Measurements from ENCODE around the gene COX17.

COX17 gene

DNA sequence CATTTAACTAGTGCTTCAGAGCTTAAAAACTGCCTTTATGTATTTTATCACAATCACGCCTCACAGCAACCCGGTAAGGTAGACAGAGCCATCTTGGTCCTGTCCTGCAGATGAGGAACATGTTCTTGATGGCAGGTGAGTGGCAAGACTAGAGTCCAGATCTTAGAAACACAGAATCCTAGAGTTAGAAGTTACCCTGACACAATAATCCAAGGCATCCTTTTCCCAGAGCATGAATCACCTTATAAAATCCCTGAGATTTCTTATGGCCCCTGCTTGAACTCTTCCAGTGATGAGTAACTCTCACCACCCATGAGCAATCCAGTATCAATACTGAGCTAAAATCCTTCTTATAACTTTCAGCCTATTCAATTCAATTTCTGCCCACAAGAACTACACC, 33.7 kb downstream of the COX17 start:
- no peak for DNase-seq

DNA sequence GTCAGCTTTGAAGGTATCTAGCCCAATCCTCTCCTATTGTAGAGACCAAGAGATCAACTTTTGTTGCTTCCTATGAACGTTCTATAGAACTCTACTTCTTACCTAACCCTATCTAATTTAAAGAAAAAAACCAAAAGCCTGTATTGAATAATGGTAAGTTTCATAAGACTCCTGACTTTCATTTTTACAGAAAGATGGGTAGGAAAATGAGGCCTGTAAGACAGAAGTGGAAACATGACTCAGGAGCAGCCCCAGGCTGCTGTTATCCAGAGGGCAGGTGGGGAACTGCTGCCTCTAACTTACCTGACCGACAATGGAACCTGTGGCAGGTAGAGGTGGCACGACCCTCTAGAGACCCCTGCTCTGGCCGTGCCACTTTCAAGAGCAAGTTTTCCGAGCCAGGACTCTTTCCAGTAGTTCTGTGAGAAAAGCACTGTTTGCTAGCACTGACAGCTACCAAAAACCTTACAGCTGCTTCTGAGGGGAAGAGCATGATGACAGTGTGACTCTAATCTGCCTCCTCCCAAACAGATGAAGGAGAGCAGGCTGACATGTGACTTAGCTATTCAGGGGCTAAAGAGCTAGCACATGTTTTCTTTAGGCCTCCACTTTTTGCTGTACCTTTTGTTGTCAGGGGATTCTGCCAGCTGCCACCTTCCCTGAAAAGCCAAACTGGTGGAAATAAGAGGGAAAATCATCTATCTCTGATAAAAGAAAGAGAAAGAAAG, 34.3 kb downstream of the COX17 start:
- no peak for DNase-seq

DNA sequence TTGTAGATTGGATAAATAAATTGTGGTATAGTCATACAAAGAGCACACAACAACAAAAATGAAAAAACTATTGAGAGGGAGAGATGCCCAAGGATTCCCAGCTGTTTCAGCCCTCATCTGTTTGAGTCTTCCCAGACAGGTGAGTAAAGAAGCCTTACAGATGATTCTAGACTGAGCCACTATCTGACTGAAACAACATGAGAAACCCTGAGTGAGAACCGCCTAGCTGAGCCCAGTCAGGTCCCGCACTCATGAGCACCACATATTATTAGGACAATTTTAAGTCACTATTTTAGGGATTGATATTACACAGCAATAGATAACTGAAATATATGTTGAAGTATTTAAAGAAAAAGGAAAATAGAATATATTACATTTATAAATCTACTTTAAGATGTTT, 35.8 kb downstream of the COX17 start:
- no peak for DNase-seq

DNA sequence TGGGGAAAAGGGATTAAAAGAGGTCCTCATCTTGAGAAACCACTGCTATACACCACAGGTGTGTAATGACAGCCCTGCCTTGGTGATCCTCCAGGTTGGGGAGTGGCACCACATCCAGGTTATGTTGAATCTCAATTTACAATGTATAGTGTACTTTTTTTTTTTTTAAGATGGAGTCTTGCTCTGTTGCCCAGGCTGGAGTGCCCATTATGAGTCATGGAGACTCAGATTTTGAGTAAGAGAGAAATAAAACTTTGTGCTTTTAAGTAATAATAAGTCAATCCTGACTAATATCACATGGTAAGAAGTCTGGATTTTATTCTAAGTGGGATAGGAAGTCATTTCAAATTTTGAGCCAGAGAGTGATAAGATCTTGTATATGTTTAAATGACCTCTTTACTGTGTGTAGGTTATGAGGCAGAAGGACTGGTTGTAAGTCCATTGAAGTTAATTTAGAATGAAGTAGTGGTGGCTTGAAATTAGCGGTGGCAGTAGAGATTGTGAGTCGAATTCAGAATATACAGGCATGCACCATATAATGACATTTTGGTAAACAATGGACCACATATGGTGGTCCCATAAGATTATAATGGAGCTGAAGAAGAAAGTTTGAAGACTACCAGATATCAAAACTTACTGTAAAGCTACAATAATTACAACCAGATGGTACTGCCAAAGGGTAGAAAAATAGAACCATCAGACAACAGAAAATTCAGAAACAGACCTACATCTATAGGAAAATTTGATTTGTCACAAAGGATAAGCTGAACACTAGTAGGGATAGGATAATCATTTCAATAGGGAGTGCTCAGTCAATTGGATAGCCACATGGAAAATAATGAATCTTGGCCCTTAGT, 37.5 kb downstream of the COX17 start:
- no peak for DNase-seq

DNA sequence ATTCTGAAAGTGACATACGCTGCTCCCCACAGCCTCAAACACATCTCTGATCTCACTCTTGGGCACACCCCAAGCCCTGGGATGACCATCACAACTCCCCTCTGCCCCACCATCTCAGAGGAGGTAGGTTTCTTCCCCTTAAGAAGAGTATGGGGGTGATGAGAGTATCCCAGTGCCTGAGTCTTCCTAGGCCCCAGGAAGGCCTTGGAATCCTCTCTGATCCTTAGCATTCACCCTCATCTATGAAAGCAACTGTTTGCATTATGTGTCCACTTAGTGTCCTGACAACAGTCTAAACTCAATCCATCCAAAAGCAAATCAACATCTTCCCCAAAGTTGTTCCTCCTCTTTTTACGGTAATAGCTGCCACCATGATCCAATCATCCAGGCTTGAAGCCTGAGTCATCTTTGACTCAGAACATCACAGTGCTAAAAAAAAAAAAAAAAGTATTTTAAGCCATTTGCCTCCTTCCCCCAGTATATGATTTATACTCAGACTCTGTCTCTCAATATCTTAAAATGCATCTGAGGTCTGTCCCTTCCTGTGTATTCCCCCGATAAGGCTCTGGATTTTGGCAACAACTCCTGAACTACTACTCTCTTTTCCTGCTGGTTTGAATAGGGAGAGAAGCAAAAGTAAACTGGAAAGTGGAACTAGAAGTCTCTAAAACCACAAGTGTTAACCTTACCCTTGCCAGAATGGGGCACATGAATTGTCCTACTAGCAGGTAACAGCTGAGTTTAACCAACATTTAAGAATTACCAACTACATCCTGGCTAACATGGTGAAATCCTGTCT, 39.3 kb downstream of the COX17 start:
- DNase-seq, result no peak

DNA sequence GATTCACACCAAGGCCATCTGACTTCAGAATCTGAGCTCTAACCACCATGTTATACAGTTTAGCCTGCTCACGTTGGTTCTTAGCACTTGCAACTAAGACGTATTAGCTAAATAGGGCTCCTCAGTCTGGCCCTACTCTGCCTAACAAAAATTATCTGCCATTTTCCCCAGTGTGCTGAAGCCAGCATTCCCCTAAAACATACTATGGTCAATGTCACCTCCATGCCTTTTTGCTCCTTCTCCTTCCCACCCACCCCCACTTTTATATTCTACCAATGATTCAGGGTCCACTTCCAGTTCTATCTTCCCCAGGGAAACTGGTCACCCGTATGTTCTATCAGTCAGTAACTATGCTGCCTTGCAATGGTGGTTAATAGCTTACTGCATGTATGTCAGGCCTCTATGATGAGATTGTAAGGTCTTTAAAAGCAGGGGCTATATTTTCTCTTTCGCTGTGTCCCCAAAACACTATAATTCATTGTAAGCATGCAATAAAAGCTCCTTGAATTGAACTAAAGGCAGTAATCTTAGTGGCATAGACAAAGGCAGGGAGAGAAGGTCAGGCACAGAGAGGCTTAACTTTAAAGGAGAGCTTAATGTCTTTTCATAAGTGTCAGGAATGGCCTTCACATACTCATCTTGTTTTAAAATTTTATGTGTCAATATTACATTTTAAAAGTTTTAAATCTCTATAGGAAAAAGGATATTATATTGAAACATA, 40.2 kb downstream of the COX17 start:
- DNase-seq, result no peak

DNA sequence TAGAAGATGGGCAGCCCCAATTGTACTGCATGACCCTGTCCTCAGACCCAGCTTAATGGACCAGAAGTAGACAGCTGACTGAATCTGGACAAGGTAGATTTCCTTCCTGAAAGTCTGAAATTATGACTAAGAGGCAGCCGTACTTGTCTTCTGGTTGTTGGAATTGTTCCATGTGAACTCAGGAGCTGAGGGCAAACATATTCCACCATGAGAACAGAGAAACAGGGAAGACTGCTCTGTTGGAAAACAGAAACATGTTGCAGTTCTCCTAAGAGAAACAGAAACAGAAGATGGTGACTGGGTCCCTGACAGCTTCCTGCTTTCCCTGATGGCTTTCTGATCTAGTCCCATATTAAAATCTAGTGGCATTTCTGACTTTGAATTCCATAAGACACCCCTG, 41.0 kb downstream of the COX17 start:
- DNase-seq, result no peak

DNA sequence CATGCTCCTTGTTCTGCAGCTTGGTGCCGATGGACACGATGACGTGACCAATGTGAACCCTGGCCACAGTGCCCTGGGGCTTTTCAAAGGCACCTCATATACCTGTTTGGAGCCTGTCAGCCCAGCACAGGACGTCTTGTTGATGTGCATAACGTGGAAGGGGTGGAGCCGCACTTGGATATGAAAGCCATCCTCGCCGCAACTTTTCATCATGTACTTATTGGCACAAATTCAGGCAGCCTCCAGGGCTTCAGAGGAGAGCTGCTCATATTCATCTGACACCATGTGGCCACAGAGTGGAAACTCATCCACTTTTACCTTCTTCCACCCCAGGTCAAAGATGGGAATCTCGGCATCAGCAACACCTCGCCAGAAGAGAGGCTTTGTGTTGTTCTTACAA, 41.5 kb downstream of the COX17 start:
- no peak for DNase-seq

DNA sequence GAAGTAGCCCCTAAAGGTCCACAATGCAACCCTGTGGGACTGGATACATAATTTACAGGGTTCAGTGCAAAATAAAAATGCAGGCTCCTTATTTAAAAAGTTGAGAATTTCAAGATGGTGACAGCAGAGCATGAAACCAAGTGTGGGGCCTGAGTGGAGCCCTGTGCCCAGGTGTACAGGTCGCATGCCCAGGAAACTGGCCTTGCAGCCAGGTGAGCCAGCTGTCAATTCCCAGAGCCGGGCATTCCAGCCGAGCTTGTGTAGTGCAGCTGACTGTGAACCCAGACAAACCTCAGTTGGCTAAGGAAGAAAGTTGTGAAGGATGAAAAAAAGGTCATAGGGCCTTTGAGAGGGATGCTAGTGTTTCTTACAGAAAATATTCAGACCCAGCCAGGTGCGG, 44.4 kb downstream of the COX17 start:
- DNase-seq, result no peak

DNA sequence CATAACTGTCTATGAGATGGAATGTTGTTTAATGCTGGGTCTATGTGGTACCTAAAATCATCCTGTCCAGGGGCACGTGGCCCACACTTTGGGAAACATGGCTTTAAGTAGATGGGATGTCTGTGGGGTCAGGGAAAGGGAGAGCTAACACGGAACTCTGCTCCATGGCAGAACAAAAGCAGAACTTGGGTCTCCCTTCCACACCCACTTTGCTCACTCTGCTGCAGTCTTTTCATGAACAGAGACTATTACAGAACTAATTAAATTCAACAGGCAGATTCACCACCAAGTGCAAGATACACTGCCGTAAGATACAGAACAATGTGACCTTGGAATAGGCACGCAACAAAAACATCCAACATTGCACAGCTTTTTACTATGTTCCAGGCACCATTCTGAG, 45.0 kb downstream of the COX17 start:
- DNase-seq, result no peak

DNA sequence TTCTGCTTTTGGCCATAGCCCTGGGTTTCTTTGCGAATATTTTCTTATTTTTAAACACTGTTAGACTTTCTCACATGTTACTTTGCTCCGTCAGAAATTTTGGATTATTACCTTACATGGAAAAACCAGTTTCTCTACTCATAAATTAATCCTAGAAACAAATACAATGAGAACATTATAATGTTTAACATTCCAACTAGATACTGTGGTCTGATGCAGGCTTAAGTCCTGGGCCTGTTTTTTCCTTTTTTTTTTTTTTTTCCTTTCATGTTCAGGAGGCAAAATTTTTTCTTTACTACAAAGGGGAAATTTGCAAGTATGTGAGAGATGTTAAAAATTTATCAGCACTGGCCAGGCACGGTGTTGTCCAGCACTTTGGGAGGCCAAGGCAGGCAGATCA, 45.7 kb downstream of the COX17 start:
- DNase-seq, result no peak

DNA sequence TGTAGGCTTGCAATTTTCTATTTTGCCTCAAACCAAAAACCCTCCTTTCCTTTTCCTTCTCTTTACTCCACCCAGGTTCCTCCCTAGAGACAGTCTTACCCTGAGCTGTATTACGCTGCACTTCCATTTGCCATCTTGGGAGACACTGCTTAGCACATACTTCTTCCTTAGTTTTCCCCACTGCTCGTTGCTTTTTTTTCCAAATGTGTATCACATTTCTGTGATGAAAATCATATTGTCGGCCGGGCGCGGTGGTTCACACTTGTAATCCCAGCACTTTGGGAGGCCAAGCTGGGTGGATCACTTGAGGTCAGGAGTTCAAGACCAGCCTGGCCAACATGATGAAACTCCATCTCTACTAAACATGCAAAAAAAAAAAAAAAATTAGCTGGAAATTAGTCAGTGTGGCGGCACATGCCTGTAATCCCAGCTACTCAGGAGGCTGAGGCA, 46.3 kb downstream of the COX17 start:
- no peak for DNase-seq

DNA sequence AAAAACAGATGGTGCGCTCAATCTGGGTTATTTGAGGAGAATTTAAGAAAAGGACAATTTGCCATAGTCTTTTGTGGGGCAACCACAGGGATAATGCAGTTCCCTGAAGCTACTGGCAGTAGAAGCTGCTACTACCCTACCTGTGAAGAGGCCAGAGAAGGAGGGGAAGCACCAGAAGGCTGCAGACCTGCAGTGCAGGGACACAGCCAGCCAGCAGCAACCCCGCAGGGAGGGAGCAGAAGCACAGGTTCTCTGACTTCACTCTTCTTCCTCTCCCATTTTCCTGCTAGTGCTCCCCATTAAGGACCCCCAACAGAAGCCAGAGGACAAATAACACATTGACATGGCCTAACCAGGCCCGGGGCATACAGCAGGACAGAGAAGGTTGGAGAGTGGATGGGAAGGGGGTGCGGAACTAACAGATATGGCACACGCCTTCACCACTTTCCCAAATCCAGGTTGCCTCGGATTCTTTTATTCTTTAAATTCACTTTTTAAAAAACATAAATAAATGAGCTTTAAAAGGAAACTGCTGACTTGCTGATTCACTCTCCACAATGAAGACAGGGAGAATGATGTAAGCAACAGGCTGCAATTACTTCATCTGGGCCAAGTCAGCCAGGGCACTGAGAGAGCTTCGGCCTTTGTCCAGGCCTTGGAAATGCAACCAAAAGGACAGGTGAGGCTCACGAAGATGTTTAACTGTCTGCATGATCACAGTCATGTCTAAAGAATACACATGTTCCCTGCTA, 46.9 kb downstream of the COX17 start:
- DNase-seq, result no peak

DNA sequence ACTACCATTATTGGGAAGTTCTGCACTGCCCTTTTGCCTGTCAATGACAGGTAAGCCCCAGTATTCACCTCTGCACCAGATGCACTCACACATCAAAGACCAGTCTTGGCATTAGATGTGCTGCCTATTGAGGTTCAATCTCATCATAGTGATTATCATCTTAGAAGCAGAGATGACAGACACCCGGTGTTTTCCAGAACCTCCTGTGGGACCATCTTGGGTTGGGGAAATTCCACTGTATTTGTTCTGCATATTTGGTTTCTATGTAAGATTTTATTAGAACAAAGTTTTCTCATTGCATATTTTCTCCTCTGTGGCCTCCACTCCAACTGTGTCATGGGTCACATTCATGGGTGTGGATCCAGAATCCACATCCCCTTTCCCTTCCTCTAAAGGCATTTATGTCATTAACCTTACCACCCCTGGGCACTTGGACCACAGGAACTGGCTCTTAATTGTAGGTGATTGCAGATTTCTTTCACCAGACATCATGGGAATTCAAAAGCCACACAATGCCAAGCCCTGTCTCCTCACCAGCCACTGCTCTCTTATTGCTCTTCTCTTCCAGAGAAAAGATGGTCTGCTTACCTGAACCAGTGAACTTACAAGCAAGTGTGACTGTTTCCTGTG, 48.3 kb downstream of the COX17 start:
- no peak for DNase-seq

DNA sequence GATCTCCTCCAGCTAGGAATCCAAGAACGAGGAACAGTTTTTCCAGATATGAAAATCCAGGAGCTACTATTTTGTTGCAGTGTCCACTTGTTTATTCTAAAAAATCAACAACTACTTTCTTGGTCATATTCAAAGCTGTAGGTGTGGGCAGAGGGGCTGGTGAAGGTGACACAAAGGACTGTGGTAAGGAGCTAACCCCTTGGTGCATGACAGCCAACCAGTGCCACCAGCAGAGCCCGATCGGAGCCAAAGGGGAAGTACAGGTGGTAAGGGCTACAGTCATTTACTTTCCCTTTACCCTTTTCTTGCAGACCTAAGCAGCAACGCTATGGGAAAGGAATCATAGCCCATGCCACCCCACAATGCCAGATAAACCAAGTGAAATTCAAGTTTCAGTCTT, 48.8 kb downstream of the COX17 start:
- no peak for DNase-seq

DNA sequence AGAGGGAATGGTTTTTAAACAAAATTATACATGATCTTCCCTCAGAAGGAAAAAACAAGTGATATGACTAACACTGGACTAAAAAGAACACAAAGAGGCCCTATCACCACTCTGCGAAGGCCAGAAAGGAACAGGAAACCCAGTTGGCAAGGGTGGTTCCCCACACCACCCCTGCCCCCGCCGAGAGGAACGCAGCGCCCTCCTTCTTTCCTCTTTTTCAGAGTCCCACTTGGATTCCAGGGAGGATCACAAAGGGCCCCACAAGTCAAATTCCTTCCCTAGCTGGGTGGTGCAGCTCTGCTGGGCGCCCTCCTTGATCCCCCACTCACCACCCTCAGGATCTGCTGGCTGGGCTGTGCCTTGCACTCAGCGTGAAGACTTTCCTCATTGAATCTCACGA, 49.7 kb downstream of the COX17 start:
- no peak for DNase-seq

DNA sequence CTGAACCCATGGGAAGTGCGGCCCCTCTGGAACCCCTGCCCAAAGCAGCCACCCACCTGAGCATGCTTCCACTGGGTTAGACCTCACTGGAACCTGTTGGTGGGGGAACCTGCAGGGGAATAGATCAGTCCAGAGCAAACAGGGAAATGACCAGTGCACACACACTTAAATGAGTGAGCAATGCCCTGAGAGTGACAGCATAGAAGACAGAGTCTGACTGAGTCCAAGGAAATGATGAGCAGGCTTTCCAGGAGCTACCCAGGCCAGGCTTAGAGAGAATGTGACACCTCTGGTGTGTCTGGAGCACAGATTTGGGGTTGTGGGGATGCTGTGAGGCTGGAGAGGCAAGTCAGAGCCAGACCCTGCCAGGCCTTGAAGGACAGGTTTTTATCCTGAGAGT, 51.0 kb downstream of the COX17 start:
- no peak for DNase-seq

DNA sequence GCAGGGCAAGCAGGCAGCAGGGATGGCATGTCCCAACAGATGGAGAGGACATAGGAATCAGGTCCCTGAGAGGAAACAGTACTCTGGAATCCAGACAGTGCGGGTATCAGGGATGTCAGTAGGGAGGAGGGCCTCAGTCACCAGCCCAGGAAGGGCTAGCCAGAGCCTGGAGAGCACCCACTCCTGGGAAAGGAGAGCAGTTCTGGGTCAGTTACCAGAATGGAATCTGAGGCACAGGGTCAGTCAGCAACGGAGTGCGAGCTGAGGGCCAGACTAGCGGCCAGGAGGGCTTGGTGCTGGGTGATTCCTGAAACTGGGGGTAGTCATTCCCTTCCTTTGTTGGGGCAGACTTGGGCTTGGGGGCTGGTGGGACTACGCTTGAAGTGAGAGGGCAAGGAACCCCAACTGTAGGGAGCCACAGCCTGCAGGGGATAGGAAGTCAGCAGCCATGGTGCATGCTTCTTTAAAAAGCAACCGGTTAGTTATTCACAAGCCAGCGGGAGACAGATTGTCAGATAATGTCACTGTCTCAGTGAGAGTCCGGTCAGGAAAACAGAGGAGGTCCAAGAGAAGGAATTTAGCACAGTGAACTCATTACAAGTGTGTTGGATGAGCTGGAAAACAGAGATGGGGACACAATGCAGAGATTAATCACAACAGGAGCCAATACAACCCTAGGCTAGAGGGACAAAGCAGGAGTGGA, 51.6 kb downstream of the COX17 start:
- no peak for DNase-seq

DNA sequence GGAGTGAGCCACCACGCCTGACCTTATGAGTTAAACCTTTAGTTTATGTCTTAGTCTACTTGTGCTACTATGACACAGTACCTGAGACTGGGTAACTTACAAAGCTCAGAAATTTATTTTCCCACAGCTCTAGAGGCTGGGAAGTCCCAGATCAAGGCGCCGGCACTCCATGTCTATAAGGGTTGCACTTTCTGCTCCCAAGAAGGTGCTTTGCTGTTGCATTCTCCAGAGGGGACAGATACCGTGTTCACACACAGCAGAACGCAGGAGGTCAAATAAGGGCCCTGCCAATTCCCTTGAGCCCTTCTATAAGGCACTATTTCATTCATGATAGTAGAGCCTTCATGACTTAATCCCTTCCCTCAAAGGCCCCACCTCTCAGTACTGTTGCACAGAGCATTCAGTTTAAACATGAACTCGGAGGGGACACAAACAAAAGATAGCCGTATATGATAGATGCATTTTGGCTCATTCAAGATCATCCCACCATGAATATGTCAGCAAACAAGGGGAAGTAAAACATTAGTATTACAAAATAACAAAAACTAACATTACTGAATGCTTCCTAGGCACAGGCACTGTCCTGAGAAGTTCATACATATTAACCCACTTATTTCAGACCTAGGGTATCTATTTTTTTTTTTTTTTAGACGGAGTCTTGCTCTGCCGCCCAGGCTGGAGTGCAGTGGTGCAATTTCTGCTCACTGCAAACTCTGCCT, 53.0 kb downstream of the COX17 start:
- no peak for DNase-seq

DNA sequence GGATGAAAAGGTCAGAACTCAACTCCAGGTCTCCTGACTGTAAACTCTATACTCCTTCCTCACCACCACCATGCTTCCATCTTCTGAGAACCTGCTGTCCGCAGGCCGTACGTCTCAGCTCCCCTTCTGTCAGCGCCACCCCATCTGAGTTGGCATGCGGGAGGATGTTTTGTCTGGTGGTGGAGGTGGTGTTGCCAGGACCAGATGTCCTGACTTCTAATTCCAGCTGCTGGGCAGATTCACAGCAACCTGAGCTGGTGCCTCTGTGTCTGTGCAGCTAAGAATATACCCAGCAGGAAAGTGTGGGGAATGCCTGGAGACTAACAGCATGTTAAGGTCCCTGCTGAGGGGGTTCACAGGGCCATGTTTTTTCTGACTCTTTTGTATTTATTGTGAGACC, 56.3 kb downstream of the COX17 start:
- DNase-seq, result no peak
